WERI-Rb-1 (cell line): ENCODE data around the gene DOK6.

Experiments
- DNase-seq: peaks from one replicate; pipeline ENCODE4 v3.0.0-alpha.2; 2020
- H3K27ac ChIP-seq: fragments of 250-450 bp; sonication (Bioruptor Pico); 2 replicates; pipeline ENCODE4 v1.5.1; 2020; ENCODE audit warnings: mild to moderate bottlenecking, moderate library complexity
- H3K27me3 ChIP-seq: fragments of 250-450 bp; sonication (Bioruptor Pico); 2 replicates; pipeline ENCODE4 v1.5.1; 2021; ENCODE audit warnings: mild to moderate bottlenecking, low read depth, moderate library complexity; ENCODE audit not compliant: insufficient read depth, severe bottlenecking
- H3K36me3 ChIP-seq: fragments of 250-450 bp; sonication (Bioruptor Pico); 2 replicates; pipeline ENCODE4 v1.5.1; 2020; ENCODE audit warnings: mild to moderate bottlenecking, moderate library complexity
- H3K4me3 ChIP-seq: 2 replicates; pipeline ENCODE4 v1.5.1; 2011; ENCODE audit warnings: low read depth, mild to moderate bottlenecking, control low read depth, low read length
- H3K9me3 ChIP-seq: fragments of 250-450 bp; sonication (Bioruptor Pico); 2 replicates; pipeline ENCODE4 v1.5.1; 2021; ENCODE audit warnings: mild to moderate bottlenecking, moderate library complexity; ENCODE audit not compliant: severe bottlenecking
- TF ChIP-seq, protein P1 (sequence below): IDR thresholded peaks from 2 replicates; pipeline ENCODE4 v1.5.1; 2011; ENCODE audit warnings: low read depth, mild to moderate bottlenecking, control low read depth, inconsistent platforms, low read length

Gene DOK6

DNA sequence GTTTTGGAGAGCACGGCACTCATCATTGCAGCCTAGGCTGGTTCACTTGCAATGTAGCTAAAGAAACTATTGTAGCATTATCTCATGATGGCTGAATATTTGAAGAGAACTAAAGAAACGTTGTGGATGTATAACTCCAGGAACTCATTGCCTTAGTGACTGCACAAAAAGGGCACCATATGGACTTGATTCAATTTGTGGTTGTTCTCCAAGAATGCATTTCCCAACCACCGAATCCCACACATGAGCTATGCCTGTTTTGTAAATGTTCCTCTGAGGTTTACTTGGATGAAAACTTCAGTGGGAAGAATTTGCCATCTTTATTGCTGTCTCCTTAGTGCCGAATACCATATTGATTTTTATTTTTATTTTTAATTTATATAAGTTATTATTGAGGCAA, 43.5 kb downstream of the DOK6 start:
- no peaks in the 10 kb centered on the region for H3K9me3 ChIP-seq
- no peaks in the 10 kb centered on the region for H3K36me3 ChIP-seq
- DNase-seq = no peak
- no peak overlapping the region for H3K27ac ChIP-seq
- no peak overlapping the region for H3K4me3 ChIP-seq
- no peaks in the 10 kb centered on the region for H3K27me3 ChIP-seq
- TF ChIP-seq, protein P1, sequence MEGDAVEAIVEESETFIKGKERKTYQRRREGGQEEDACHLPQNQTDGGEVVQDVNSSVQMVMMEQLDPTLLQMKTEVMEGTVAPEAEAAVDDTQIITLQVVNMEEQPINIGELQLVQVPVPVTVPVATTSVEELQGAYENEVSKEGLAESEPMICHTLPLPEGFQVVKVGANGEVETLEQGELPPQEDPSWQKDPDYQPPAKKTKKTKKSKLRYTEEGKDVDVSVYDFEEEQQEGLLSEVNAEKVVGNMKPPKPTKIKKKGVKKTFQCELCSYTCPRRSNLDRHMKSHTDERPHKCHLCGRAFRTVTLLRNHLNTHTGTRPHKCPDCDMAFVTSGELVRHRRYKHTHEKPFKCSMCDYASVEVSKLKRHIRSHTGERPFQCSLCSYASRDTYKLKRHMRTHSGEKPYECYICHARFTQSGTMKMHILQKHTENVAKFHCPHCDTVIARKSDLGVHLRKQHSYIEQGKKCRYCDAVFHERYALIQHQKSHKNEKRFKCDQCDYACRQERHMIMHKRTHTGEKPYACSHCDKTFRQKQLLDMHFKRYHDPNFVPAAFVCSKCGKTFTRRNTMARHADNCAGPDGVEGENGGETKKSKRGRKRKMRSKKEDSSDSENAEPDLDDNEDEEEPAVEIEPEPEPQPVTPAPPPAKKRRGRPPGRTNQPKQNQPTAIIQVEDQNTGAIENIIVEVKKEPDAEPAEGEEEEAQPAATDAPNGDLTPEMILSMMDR = no peak

DNA sequence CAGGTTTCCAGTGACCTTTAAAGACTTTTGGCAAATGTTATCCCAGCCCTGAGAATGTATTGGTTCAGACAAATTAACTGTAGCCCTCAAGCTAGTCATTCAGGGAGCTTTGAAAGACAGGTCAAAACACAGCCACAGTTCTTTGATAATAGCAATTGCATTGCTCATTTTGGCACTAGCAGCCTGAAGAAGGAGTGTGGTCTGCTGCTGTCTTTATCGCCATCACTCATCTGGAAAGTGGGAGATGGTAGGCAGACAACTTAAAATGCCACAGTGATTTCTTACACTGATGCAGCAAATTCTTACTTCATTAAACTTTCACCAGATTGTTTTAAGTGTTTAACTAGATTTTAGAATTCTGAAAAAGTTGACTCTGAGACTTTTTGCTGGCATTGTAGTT, 47.2 kb downstream of the DOK6 start:
- no peaks in the 10 kb centered on the region for H3K36me3 ChIP-seq
- TF ChIP-seq, protein P1 = no peak
- H3K4me3 ChIP-seq = no peak overlapping the region
- no peaks in the 10 kb centered on the region for H3K27me3 ChIP-seq
- H3K9me3 ChIP-seq = no peaks in the 10 kb centered on the region
- no peak for DNase-seq
- no peak overlapping the region for H3K27ac ChIP-seq

DNA sequence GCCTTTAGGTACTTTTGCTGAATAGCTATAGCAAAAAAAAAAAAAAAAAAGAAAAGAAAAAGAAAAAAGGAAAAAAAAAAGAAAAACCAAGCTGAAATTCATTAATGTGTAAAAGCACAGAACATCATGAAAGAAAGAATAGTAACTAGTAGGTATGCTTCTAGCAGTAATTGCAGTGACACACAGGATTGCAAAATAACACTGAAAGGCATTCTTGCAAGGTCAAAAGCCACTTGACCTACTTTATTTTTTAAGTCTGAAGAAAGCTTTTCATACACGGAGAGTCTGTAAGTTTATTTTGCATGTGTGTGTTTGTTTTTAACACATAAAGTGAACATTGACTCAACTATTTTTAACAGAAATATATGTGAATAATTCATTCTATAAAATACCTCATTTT, 54.4 kb downstream of the DOK6 start:
- Histone ChIP-seq H3K9me3 (no peaks in the 10 kb centered on the region), H3K27me3 (no peaks in the 10 kb centered on the region), H3K27ac (no peak overlapping the region), H3K36me3 (no peaks in the 10 kb centered on the region), H3K4me3 (no peak overlapping the region)
- no peak for DNase-seq
- TF ChIP-seq, protein P1 = no peak

DNA sequence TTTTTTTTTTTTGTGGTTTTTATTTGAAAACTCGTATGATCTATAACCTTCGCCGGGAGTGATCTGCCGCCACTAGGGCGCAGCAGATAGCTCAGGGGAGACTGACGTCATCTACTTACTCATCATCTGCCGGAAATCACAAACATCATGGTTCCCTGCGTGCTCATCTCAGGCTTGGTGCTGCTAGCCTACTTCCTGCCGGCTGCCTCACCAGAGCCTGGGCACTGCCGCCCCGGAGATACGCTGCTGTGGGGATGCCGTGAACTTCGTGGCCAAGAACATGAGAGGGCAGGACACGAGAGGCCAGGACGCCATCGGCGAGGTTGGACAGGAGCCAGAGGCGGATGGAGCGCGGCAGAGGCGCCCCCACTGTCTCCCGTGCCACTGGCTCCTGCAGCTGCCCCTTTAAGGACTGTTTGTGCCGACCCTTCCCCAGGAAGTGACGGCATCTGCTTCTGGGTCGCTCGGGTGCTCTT, 68.8 kb downstream of the DOK6 start:
- no peaks in the 10 kb centered on the region for H3K36me3 ChIP-seq
- TF ChIP-seq, protein P1 = peak; percentile 28; the same call in 1 of the 2 replicates
- no peaks in the 10 kb centered on the region for H3K9me3 ChIP-seq
- H3K4me3 ChIP-seq = no peak overlapping the region
- H3K27me3 ChIP-seq = no peaks in the 10 kb centered on the region
- no peak overlapping the region for H3K27ac ChIP-seq
- DNase-seq = peak; percentile 15

DNA sequence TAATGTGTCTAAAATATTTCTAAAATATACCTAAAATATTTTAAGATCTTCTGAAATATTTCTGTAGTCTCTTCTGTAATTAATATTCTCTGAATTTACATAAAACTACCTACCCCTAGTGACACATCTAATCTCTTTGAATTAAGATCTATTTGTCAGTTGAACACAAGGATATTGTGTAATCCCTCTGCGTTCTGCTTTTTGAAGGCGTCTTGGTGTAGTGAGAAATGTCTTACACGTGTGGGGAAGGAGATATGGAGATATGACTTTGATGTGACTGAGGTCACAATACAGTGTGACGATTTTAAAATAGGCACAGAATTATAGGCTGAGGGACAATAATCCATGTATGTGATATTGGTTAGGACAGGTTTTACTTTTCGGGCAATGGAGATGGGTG, 79.8 kb downstream of the DOK6 start:
- H3K27ac ChIP-seq = no peak overlapping the region
- no peak overlapping the region for H3K4me3 ChIP-seq
- no peaks in the 10 kb centered on the region for H3K27me3 ChIP-seq
- TF ChIP-seq, protein P1 = no peak
- DNase-seq = no peak
- no peaks in the 10 kb centered on the region for H3K9me3 ChIP-seq
- no peaks in the 10 kb centered on the region for H3K36me3 ChIP-seq

DNA sequence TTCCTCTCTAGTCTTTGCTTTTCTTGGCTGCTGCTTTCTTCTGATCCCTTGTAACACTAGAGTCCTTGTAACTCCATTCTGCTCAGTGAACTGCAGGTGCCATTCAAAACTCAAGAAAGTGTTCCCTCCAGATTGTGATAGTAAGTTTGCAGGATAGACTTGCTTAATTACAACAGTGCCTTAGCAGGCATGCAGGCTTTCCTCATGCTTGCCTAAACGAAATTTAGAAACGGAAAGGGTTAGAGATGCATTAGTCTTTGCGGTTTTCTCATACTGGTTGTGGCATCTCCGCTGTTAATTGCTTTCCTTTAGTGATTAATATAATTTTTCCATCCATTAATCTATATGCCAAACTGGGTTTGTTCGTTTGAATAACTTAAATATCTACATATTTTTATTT, 82.9 kb downstream of the DOK6 start:
- Histone ChIP-seq H3K27ac (no peak overlapping the region), H3K36me3 (no peaks in the 10 kb centered on the region), H3K9me3 (no peaks in the 10 kb centered on the region), H3K4me3 (no peak overlapping the region), H3K27me3 (no peaks in the 10 kb centered on the region)
- no peak for DNase-seq
- TF ChIP-seq, protein P1 = no peak
